Endothelial cell of umbilical vein (primary cell): ENCODE data around the gene IBA57. TPM values are rescaled to one million over a fixed set of nuclear protein-coding genes. Genes with fewer than 3 reads are reported as not detected.
"Not testable (repeated sequence)": the region's sequence is repeated elsewhere in the genome, so short reads cannot be mapped to it uniquely, and the experiment has no call there.

Source experiments
- BruUV-seq: library from RNA; stranded (reverse); fragments of 400-500 nt; replicated peaks from 2 replicates; lab custom pipeline; 2021; lab: Mats Ljungman, UMichigan
- CTCF ChIA-PET: fragments of 300-600, 350-600 bp; sonication (Branson Sonifier 250); formaldehyde crosslinking; loops from one replicate; lab custom pipeline; 2021; ENCODE audit warnings: antibody characterized with exemption, inconsistent platforms; lab: Charles Lee
- POLR2A ChIA-PET: fragments of 300-600, 350-600 bp; sonication (Branson Sonifier 250); formaldehyde crosslinking; loops from one replicate; lab custom pipeline; 2021; ENCODE audit warnings: antibody characterized with exemption, inconsistent platforms; lab: Charles Lee
- DNase-seq: peaks from one replicate; pipeline ENCODE4 v3.0.0-alpha.2; 2011; ENCODE audit warnings: low read depth, low spot score
- FAIRE-seq: peaks from 2 replicates; lab custom pipeline; 2011; peaks lifted over from hg19 to GRCh38; lab: Jason Lieb, UNC
- H2AFZ ChIP-seq: 2 replicates; pipeline ENCODE4 v1.6.0; 2012; ENCODE audit warnings: low read depth, low read length, control low read depth, inconsistent platforms
- H3K27ac ChIP-seq: 2 replicates; pipeline ENCODE4 v1.5.1; 2011; ENCODE audit warnings: low read depth, mild to moderate bottlenecking, control low read depth, low read length, moderate library complexity; ENCODE audit not compliant: insufficient read depth
- H3K27me3 ChIP-seq, 2 experiments: 2 replicates each; pipeline versions ENCODE4 v1.6.0 to v1.6.1; 2011; ENCODE audit warnings: low read length in 2 of 2, mixed read lengths in 1 of 2; ENCODE audit not compliant: control insufficient read depth in 2 of 2, insufficient read depth in 2 of 2
- H3K36me3 ChIP-seq, 2 experiments: 2 replicates in 1 of 2; 3 replicates in 1 of 2; pipeline ENCODE4 v1.5.1; 2011; ENCODE audit warnings: low read length in 2 of 2, mild to moderate bottlenecking in 1 of 2, moderate library complexity in 1 of 2; ENCODE audit not compliant: control insufficient read depth in 2 of 2, insufficient read depth in 2 of 2; ENCODE audit errors: extremely low read depth in 1 of 2
- H3K4me1 ChIP-seq: 3 replicates; pipeline ENCODE4 v1.5.1; 2011; ENCODE audit warnings: mild to moderate bottlenecking, low read length; ENCODE audit not compliant: control insufficient read depth, insufficient read depth; ENCODE audit errors: extremely low read depth
- H3K4me2 ChIP-seq: 2 replicates; pipeline ENCODE4 v1.6.1; 2011; ENCODE audit warnings: low read length, control low read depth, mixed read lengths; ENCODE audit not compliant: insufficient read depth
- H3K4me3 ChIP-seq, 3 experiments: fragments of 200-600 bp in 1 of 3; sonication (generic), shearing (Covaris generic) in 1 of 3; replicated peaks in 1 of 3; 2 replicates each; pipeline ENCODE4 v1.5.1; 2011 to 2016; ENCODE audit warnings: control low read depth in 3 of 3, low read length in 3 of 3, mild to moderate bottlenecking in 2 of 3, inconsistent platforms in 1 of 3, low read depth in 1 of 3, moderate library complexity in 1 of 3; ENCODE audit not compliant: insufficient read depth in 1 of 3
- H3K79me2 ChIP-seq: 2 replicates; pipeline ENCODE4 v1.6.0; 2012; ENCODE audit warnings: low read length, inconsistent platforms; ENCODE audit not compliant: control insufficient read depth, insufficient read depth
- H3K9ac ChIP-seq: replicated peaks from 2 replicates; pipeline ENCODE3; 2011; ENCODE audit warnings: low read length, control low read depth; ENCODE audit not compliant: insufficient read depth; ENCODE audit errors: extremely low read depth
- H3K9me1 ChIP-seq: replicated peaks from 3 replicates; pipeline ENCODE4 v1.6.0; 2011; ENCODE audit warnings: mild to moderate bottlenecking, low read length; ENCODE audit not compliant: control insufficient read depth, insufficient read depth; ENCODE audit errors: extremely low read depth
- H3K9me3 ChIP-seq: replicated peaks from 2 replicates; pipeline ENCODE4 v1.5.1; 2012; ENCODE audit warnings: low read length, inconsistent platforms; ENCODE audit not compliant: control insufficient read depth, insufficient read depth
- H4K20me1 ChIP-seq: replicated peaks from 2 replicates; pipeline ENCODE3; 2011; ENCODE audit warnings: mild to moderate bottlenecking, low read length; ENCODE audit not compliant: control insufficient read depth, insufficient read depth; ENCODE audit errors: extremely low read depth
- FOS ChIP-seq: IDR thresholded peaks from 2 replicates; pipeline ENCODE4 v1.6.1; 2011; ENCODE audit warnings: mild to moderate bottlenecking, low read length, moderate library complexity, borderline replicate concordance; ENCODE audit not compliant: insufficient read depth
- GATA2 ChIP-seq: IDR thresholded peaks from 2 replicates; pipeline ENCODE4 v1.7.0; 2011; ENCODE audit warnings: low read depth, mild to moderate bottlenecking, moderate library complexity, mixed read lengths, low read length; ENCODE audit not compliant: insufficient read length, insufficient read depth
- JUN ChIP-seq: IDR thresholded peaks from 2 replicates; pipeline ENCODE4 v1.6.1; 2011; ENCODE audit warnings: borderline replicate concordance, low read depth; ENCODE audit not compliant: insufficient read length, insufficient read depth
- MYC ChIP-seq: IDR thresholded peaks from one replicate; pipeline ENCODE4 v1.6.1; 2011; ENCODE audit warnings: mild to moderate bottlenecking, low read depth, low read length
- POLR2AphosphoS5 ChIP-seq: IDR thresholded peaks from 2 replicates; pipeline ENCODE4 v1.6.1; 2012; ENCODE audit warnings: low read depth, mild to moderate bottlenecking, control low read depth, low read length, moderate library complexity; ENCODE audit not compliant: insufficient read depth
- dilution Hi-C: fragments of 300-500 bp; cut with MboI; formaldehyde crosslinking; loops from one replicate; pipeline ENCODE4 v1.15.0; 2019; ENCODE audit warnings: low sequenced_read_pairs; ENCODE audit not compliant: extremely low pct_ligation_motif_present
- intact Hi-C: fragments of 100-400 bp; cut with micrococcal nuclease; formaldehyde crosslinking; loops from one replicate; pipeline ENCODE4 v1.10.0; 2022
- polyA plus RNA-seq, 4 experiments: library from polyadenylated mRNA; depleted of rRNA in 3 of 4; stranded (reverse) in 3 of 4; unstranded in 1 of 4; fragments of >200 nt; gene quantifications; 2 replicates each; pipeline versions ENCODE4 v1.2.1 to v1.2.3, GENCODE V29; 2011 to 2012; ENCODE audit warnings: missing spikeins in 1 of 4
- total RNA-seq: library from RNA; stranded (reverse); gene quantifications from 2 replicates; pipeline ENCODE4 v1.2.3, GENCODE V29; 2021
- TF ChIP-seq, protein P1 (sequence below), 2 donors: IDR thresholded peaks; 1 replicate in 1 of 2; 2 replicates in 1 of 2; pipeline ENCODE4 v1.5.1; 2011; ENCODE audit warnings: low read length in 2 of 2, mild to moderate bottlenecking in 2 of 2, moderate library complexity in 2 of 2, control low read depth in 1 of 2, inconsistent platforms in 1 of 2, low read depth in 1 of 2; ENCODE audit not compliant: insufficient read depth in 1 of 2; ENCODE audit errors: extremely low read depth in 1 of 2

The IBA57 gene
- total and polyA plus RNA-seq, 2 donors (not counting 3 experiments of a cell fraction or from before 2014, with no cell fraction given): 3.4 to 7.7 TPM

DNA sequence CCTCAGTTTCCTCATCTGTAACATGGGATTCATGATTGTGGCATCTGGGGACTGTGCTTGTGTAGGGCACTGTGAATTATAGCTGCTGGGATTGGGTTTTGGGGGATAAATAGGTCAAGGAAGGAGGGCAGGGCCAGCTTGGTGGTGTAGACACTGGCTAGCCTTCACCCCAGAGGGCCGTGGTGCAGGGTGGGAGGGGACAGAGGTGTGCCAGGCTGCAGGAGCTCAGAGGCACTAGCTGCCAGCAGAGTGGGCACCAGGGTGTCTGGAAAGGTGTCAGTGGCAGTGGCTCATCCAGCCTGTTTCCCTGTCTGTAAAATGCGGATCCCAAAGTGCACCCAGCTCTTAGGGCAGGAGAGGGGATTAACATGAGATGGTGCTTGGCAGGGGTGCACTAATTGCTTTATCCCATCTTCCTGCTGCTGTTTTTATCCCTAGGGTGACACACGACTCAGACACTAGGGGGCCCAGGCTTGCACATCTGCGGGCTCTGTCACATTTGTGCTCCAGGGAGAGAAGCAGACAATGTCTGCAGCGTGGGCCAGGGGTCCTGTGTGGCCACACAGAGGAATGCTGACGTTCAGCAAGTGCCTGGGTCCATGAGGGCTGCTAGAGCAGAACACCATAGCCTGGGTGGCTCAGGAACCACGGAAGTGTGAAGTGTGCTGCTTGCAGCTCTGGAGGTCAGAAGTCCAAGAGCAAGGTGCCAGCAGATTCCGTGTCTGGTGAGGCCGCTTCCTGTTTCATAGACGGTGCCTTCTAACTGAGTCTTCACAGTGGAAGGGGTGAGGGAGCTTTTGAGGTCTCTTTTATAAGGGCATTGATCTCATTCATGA lies 61.6 kb downstream of the IBA57 start:
- peaks cover 0 to 5% of the 10 kb centered on the region in 2 experiments for H3K27me3 ChIP-seq
- TF ChIP-seq POLR2AphosphoS5 (no peak), MYC (no peak), JUN (no peak), GATA2 (no peak), FOS (no peak)
- TF ChIP-seq, protein P1, sequence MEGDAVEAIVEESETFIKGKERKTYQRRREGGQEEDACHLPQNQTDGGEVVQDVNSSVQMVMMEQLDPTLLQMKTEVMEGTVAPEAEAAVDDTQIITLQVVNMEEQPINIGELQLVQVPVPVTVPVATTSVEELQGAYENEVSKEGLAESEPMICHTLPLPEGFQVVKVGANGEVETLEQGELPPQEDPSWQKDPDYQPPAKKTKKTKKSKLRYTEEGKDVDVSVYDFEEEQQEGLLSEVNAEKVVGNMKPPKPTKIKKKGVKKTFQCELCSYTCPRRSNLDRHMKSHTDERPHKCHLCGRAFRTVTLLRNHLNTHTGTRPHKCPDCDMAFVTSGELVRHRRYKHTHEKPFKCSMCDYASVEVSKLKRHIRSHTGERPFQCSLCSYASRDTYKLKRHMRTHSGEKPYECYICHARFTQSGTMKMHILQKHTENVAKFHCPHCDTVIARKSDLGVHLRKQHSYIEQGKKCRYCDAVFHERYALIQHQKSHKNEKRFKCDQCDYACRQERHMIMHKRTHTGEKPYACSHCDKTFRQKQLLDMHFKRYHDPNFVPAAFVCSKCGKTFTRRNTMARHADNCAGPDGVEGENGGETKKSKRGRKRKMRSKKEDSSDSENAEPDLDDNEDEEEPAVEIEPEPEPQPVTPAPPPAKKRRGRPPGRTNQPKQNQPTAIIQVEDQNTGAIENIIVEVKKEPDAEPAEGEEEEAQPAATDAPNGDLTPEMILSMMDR (IDR thresholded peaks at IDR 0.05; ENCODE audit: extremely low read depth in 1 of 2, insufficient read depth in 1 of 2, low read depth in 1 of 2, low read length in 2 of 2): peak; percentile 12 to 47
- CTCF ChIA-PET: interaction anchor here (1.0 to 1.8 kb wide), 3 partner anchors 10 to 228 kb away, joined by 3 to 5 read pairs (median 4); no protein-coding TSS in a partner anchor
- intact Hi-C loops: loop anchor here (1.0 kb wide), 1 partner anchor 288 kb away; no protein-coding TSS in a partner anchor
- H3K4me1 ChIP-seq: no peaks in the 10 kb centered on the region
- H2AFZ ChIP-seq: no peak overlapping the region
- H3K9ac ChIP-seq: no peak overlapping the region
- FAIRE-seq (no peak), DNase-seq (peak; percentile 15)
- no peaks in the 10 kb centered on the region for H3K9me1 ChIP-seq
- H3K27ac ChIP-seq: no peak overlapping the region
- no peak overlapping the region for H3K4me2 ChIP-seq
- H3K4me3 ChIP-seq: no peak overlapping the region
- no peaks in the 10 kb centered on the region for H3K79me2 ChIP-seq
- dilution Hi-C loops: no loop called here
- no peaks in the 10 kb centered on the region for H3K9me3 ChIP-seq
- no peaks in the 10 kb centered on the region for H3K36me3 ChIP-seq
- no peaks in the 10 kb centered on the region for H4K20me1 ChIP-seq
- BruUV-seq: no TSS peak
- POLR2A ChIA-PET: no interaction called here

DNA sequence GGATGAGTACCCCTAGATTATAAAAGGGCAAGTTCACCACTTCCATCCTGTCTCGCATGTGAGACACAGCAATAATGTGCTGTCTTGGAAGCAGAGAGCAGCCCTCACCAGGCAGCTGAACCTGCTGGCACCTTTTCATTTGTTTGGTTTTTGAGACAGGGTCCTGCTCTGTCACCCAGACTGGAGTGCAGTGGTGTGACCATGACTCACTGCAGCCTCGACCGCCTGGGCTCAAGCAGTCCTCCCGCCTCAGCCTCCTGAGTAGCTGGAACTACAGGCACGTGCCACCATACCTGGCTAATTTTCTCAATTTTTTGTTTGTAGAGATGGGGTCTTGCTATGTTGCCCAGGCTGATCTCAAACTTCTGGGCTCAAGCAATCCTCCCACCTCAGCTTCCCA lies 62.5 kb downstream of the IBA57 start:
- H2AFZ ChIP-seq, H3K9me1 ChIP-seq, H3K79me2 ChIP-seq, BruUV-seq, H3K27ac ChIP-seq, H3K36me3 ChIP-seq, H3K27me3 ChIP-seq, H4K20me1 ChIP-seq, FAIRE-seq, H3K9ac ChIP-seq, dilution Hi-C loops, H3K9me3 ChIP-seq, H3K4me1 ChIP-seq, H3K4me2 ChIP-seq, DNase-seq, POLR2A ChIA-PET, H3K4me3 ChIP-seq: not testable (repeated sequence)
- intact Hi-C loops: loop anchor here (2.0 kb wide), 1 partner anchor 165 kb away; no protein-coding TSS in a partner anchor
- CTCF ChIA-PET: interaction anchor here (1.9 kb wide), 1 partner anchor 287 kb away, joined by 6 read pairs; no protein-coding TSS in a partner anchor
